Activated gamma-delta T cell (primary cell): Measurements from ENCODE around the gene PARVB.
"Not testable (repeated sequence)": the region's sequence is repeated elsewhere in the genome, so short reads cannot be mapped to it uniquely, and the experiment has no call there.

Source experiments
- DNase-seq: peaks from one replicate; lab custom pipeline; 2025; lab: John Stamatoyannopoulos, UW

PARVB gene

GRCh38 chr22:43998679-43999264 is 25.3 kb upstream of the PARVB start:
- no peak for DNase-seq

- no peak for DNase-seq
These were observed 24.7 kb upstream of the PARVB start for GRCh38 chr22:43999378-43999777.

DNA sequence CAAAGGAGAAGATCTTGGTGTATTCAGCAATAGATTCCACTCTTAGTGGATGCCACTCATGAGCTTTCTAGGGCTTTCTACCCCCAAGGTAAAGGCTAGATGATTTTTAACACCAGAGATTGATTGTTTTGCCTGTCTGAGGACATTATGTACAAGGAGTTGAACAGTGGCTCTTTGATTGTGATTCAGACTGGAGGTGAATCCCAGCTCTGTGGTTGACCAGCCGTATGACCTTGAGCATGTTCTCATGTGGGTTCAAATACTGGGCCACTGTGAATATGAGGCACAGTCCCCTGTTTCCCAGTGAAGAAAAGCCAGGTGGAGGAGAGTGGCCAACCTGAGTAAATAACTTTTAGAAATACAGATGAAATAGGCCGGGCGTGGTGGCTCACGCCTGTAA is 24.0 kb upstream of the PARVB start:
- no peak for DNase-seq

DNA sequence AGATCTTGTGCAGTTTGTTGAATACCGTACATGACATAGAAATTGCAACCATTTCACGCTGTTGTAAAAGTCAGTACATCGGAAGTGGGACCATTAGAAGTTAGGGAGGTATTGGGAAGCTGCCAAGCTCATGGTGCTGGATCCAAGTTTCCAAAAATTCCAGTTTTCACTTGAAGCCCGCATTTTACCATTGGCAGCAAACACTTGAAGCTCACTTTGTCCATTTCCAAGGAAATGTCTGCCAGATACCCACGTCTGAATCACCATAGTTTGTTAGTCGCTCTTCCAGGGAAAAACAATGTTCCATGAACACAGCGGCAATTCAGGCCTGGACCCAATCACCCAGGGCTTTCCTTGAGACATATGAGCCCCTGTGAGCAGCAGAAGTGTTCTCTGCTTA is 22.6 kb upstream of the PARVB start:
- no peak for DNase-seq

DNA sequence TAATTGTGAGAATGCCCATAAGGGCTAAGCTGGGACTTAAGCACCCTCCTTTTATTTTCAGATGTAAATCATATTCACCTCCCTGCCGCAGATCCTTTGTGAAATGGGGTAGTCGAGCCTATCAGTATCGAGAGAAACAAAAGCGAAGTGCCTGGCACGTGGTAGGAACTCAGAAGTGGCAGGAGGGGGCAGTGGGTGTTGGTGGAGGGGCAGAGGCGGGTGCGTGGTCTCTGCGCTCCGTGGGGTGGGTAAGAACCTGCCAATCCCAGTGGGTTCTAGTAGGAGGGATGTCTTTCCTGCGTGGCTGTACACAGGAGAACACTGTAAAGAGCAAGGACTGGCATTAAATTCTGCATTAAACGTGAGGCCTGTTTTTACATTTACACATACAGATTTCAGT is 21.8 kb upstream of the PARVB start:
- no peak for DNase-seq

DNA sequence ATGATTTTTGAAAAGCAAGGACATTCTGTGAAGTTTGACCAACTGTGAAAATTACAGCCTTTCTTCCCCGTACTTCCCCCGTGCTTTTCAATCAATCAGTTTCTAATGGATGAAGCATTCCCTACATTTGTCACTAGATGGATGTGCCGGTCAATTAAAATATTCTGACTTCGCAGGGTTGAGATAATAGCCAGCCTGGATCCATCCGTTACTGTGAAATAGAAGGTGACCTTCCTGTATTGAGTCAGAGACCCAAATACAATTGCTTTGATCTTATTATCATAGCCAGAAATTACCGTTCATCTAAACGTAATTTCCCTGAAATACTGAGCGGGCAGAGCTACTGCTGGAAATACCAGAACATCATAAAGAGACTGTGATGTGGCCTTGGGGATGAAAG is 21.1 kb upstream of the PARVB start:
- DNase-seq = no peak

GRCh38 chr22:44003405-44004103 is 20.5 kb upstream of the PARVB start:
- DNase-seq = no peak

GRCh38 chr22:44004104-44004460 is 20.0 kb upstream of the PARVB start:
- no peak for DNase-seq

DNA sequence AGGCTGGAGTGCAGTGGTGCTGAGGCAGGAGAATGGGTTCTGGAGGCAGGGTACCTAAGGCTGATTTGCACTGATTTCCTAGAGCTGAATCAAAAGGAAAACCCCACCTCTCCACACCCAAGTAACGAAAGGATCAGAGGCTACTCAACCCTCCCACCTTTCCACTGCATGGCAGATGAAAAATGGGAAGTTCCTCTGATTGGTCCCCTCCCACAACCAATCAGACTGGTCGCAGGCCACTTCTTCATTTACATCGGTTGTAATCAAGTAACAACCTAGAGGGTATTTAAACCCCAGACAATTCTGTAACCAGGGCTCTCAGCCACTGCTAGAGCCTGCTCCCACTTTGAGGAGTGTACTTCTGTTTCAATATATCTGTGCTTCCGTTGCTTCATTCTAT is 18.6 kb upstream of the PARVB start:
- no peak for DNase-seq

- no peak for DNase-seq
These were observed 11.9 kb upstream of the PARVB start for GRCh38 chr22:44012162-44012561.

DNA sequence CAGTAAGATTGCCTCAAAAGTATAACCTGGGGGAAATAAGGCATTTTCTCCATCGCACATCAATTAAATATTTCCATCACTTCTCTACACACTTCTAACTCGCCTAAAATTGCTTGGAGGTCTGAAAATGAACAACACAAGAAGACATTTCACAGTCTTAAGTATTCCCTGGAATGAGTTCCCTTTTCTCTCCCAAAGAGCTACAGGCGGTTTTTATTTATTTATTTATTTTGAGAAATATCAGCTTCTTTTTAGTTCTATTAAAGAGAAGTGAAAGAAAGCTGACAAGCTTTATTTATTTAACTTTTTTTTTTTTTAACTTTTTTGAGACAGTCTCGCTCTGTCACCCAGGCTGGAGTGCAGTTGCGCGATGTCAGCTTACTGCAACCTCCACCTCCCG is 11.5 kb upstream of the PARVB start:
- DNase-seq = no peak

DNA sequence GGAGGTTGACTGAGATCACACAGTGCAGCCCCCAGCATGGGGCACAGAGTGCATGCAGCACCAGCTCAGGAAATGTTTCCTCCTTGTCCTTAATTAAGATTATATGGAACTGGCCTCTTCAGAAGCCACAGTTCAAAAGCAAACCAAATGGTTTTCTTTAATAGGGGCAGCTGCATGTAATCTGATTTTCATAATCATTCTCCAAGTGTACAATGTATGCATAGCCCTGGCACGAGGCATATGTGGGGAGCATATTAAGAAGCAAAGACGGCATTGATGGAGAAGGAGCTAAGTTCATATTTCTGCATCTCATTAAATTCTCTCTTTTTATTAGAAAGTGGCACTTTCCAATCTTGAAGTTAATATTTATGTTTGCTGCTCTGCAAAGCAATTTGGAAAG is 9.9 kb upstream of the PARVB start:
- no peak for DNase-seq

DNA sequence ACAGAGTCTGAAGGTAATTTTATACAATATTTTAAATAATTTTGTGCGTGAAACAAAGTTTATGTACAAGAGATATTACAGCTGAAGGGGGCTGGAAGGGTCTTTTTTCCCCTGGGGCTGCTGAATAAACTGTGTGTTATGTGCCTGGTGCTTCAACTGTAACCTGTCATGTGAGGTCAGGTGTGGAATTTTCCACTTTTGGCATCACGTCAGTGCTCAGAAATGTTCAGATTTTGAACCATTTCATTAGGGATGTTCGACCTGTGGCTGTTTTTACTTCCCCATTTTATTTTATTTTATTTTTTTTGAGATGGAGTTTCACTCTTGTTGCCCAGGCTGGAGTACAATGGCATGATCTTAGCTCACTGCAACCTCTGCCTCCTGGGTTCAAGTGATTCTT is 7.5 kb upstream of the PARVB start:
- not testable (repeated sequence) for DNase-seq

DNA sequence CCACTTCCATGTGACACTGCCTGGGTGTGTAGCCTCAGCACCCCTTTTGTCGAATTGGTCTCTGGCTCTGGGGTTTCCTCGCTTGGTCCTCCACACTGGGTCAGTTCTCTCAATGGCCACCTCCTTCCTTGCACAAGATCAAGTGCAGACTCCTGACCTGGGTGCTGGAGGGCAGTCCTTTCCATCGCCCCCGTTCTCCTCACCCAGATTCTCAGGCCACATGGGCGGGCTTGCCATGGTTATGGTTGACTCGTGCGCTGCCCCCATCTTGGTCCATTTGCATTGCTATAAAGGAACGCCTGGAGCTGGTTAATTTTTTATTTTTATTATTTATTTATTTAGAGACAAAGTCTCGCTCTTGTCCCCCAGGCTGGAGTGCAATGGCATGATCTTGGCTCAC is 5.5 kb upstream of the PARVB start:
- no peak for DNase-seq

GRCh38 chr22:44019416-44019815 is 4.7 kb upstream of the PARVB start:
- no peak for DNase-seq

DNA sequence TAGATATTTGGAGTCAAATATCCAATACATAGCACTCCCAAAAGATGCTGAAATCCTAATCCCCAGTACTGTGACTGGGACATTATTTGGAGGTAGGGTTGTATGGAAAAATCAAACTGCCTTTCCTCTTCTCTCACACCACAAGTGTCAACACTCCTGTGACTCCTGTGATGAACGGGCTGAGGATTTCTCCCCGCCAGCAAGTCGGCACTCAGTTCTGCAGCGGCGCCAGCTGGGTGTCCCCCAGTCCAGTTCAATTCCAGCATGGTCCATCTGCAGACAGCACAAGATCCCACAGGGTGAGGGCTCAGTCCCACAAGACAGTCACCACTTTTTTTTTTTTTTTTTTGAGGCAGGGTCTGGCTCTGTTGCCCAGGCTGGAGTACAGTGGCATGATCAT is 4.3 kb upstream of the PARVB start:
- DNase-seq = no peak

GRCh38 chr22:44020981-44021380 is 3.1 kb upstream of the PARVB start:
- DNase-seq = no peak

GRCh38 chr22:44023404-44024287 is 456 bp upstream of the PARVB start:
- DNase-seq = no peak

DNA sequence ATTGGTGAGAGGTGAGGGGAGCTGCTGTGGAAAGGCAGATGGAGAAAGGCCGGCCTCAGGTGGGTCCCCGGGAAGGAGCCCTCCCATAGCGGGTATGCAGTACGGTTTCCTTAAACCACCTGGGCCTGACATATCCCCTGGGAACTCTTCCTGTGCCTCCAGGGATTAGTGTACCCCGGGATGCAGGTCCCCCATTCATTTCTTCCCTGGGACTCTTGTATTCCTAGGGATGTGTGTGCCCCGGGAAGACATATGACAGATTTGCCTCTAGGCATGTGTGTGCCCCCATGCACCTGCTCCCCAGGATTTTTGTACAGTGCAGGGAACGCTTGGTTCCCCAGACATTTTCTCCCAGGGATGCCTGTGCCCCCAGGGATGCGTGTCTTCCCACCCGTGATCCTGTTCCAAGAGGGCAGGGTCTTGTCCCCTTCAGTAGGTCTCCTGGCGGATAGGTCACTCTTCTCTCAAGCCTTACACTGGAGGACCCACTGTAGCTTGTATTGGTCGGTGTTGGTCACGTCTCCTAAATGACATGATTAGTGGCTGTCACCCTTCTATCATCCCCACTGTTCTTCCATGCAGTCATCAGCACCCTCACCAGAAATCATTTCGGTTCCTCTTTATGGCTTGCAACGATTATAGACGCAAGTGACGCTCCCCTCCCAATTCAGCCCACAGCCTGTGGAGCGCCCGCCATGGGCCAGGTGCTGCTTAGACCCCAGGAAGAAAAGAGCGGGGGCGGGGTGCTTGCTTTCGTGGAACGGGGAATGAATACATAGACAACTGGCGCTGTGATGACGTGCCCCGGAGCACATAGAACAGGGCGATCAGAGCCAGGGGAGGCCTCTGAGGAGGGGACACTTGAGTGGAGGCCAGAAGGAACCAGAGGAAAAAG is 1.3 kb downstream of the PARVB start:
- no peak for DNase-seq

DNA sequence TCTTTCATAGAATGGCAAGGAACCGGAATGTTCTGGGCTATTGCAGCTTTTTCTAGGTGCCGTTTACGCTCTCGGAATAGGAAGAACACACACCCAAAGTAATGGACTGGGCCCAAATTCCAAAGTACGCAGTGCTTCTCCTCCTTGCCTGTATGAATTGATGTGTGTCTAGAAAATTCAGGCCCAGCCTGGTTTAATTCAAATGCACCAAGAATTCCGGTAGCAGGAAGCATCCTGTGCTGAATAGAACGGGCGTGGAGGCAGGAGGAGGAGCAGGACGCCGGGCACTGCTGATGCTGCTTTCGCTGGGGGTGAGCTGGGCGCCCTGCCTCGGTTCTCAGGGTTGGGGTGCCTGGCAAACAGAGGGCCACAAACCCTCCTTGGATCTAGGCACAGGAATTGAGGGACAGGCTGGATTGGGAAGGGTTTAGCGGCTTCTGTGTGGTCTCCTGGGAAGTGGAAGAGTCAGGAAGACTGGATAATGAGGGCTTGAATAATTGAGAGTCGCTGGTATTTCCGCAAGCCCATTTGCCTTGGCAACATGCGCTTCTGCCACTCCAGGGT is 2.0 kb downstream of the PARVB start:
- DNase-seq = no peak

- DNase-seq = no peak
These were observed 2.8 kb downstream of the PARVB start for GRCh38 chr22:44026630-44027511.
